Smooth muscle cell (in vitro differentiated cells): ENCODE results near the gene ASTN1. TPM values are rescaled to one million over a fixed set of nuclear protein-coding genes. Genes with fewer than 3 reads are reported as not detected.

ENCODE experiments used
- DNase-seq: peaks from one replicate; lab custom pipeline; 2025; ENCODE audit not compliant: unreplicated experiment; lab: John Stamatoyannopoulos, UW
- H2AFZ ChIP-seq: fragments of 200-600 bp; sonication (generic); 2 replicates; pipeline ENCODE4 v1.6.0; 2016; ENCODE audit warnings: antibody characterized with exemption, low read depth, mild to moderate bottlenecking
- H3F3A ChIP-seq: fragments of 200-600 bp; sonication (generic); 2 replicates; pipeline ENCODE4 v1.6.0; 2017; ENCODE audit warnings: antibody characterized with exemption, low read depth
- H3K27ac ChIP-seq: fragments of 200-600 bp; sonication (generic); 2 replicates; pipeline ENCODE4 v1.5.1; 2016; ENCODE audit warnings: low read depth, mild to moderate bottlenecking
- H3K27me3 ChIP-seq: fragments of 200-600 bp; sonication (generic); 2 replicates; pipeline ENCODE4 v1.6.1; 2016; ENCODE audit warnings: low read depth, mild to moderate bottlenecking
- H3K36me3 ChIP-seq: fragments of 200-600 bp; sonication (generic); 2 replicates; pipeline ENCODE4 v1.5.1; 2016; ENCODE audit warnings: low read depth
- H3K4me1 ChIP-seq: fragments of 200-600 bp; sonication (generic); 2 replicates; pipeline ENCODE4 v1.5.1; 2016; ENCODE audit warnings: low read depth
- H3K4me2 ChIP-seq: fragments of 200-600 bp; sonication (generic); 2 replicates; pipeline ENCODE4 v1.6.0; 2016; ENCODE audit warnings: mild to moderate bottlenecking
- H3K4me3 ChIP-seq: fragments of 200-600 bp; sonication (generic); 2 replicates; pipeline ENCODE4 v1.5.1; 2016; ENCODE audit warnings: mild to moderate bottlenecking
- H3K79me2 ChIP-seq: fragments of 200-600 bp; sonication (generic); 2 replicates; pipeline ENCODE4 v1.6.0; 2016; ENCODE audit warnings: low read depth, mild to moderate bottlenecking
- H3K9ac ChIP-seq: fragments of 200-600 bp; sonication (generic); 2 replicates; pipeline ENCODE4 v1.6.0; 2016; ENCODE audit warnings: low read depth
- H3K9me3 ChIP-seq: fragments of 200-600 bp; sonication (generic); replicated peaks from 2 replicates; pipeline ENCODE4 v1.5.1; 2016; ENCODE audit warnings: low read depth
- H4K20me1 ChIP-seq: fragments of 200-600 bp; sonication (generic); 2 replicates; pipeline ENCODE4 v1.6.0; 2016; ENCODE audit warnings: low read depth
- WGBS: methylation state at CpG from one replicate; pipeline ENCODE4 v1.1.7; 2016; ENCODE audit warnings: low lambda C conversion rate; 5-methylcytosine and 5-hydroxymethylcytosine counted together
- polyA plus RNA-seq: library from polyadenylated mRNA; unstranded; fragments of >200 nt; fragmentation: Nextera tagmentation; extraction: Ambion mirVana; gene quantifications from 2 replicates; pipeline ENCODE4 v1.2.1, GENCODE V29; 2016
- total RNA-seq: library from RNA; depleted of rRNA; stranded (reverse); fragments of >200 nt; gene quantifications from 2 replicates; pipeline ENCODE4 v1.2.3, GENCODE V29; 2014
- TF ChIP-seq, protein P1 (sequence below): fragments of 200-600 bp; sonication (generic); IDR thresholded peaks from 2 replicates; pipeline ENCODE4 v1.5.1; 2017; ENCODE audit warnings: borderline replicate concordance, mild to moderate bottlenecking, antibody characterized with exemption; ENCODE audit not compliant: insufficient read depth, poor library complexity, severe bottlenecking

The ASTN1 gene
- total and polyA plus RNA-seq, 2 experiments from 2014 or later, result 0.04 TPM; not detected in 1

DNA sequence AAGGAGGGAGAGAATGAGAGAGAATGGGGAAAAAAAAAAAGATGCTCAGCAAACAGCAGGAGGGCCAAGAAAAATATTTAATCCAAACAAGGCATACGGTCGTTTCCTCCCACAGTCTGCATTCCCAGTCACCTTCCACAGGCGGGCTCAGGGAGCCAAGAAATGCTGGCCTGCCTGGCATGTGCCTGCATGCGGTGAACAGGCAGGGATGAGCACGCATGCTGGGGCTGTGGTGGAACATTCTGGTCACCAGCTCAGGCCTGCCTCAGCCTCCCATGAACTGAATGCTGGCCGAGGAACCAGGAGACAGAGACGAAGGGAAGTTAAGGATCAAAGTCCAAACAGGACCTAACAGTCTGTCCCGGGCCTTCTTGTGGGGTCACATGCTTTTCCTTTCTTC lies 335.3 kb downstream of the ASTN1 start:
- H3F3A ChIP-seq, result no peaks in the 10 kb centered on the region
- no peaks in the 10 kb centered on the region for H3K9me3 ChIP-seq
- no peaks in the 10 kb centered on the region for H3K27me3 ChIP-seq
- no peak overlapping the region for H3K4me3 ChIP-seq
- DNase-seq, result no peak
- H3K4me1 ChIP-seq, result no peaks in the 10 kb centered on the region
- no peak overlapping the region for H3K4me2 ChIP-seq
- WGBS, result 71% methylated on average over 8 of the region's 8 CpGs
- H2AFZ ChIP-seq, result no peak overlapping the region
- H3K36me3 ChIP-seq, result no peaks in the 10 kb centered on the region
- no peaks in the 10 kb centered on the region for H3K79me2 ChIP-seq
- no peak overlapping the region for H3K27ac ChIP-seq
- no peak overlapping the region for H3K9ac ChIP-seq
- no peaks in the 10 kb centered on the region for H4K20me1 ChIP-seq
- TF ChIP-seq, protein P1, sequence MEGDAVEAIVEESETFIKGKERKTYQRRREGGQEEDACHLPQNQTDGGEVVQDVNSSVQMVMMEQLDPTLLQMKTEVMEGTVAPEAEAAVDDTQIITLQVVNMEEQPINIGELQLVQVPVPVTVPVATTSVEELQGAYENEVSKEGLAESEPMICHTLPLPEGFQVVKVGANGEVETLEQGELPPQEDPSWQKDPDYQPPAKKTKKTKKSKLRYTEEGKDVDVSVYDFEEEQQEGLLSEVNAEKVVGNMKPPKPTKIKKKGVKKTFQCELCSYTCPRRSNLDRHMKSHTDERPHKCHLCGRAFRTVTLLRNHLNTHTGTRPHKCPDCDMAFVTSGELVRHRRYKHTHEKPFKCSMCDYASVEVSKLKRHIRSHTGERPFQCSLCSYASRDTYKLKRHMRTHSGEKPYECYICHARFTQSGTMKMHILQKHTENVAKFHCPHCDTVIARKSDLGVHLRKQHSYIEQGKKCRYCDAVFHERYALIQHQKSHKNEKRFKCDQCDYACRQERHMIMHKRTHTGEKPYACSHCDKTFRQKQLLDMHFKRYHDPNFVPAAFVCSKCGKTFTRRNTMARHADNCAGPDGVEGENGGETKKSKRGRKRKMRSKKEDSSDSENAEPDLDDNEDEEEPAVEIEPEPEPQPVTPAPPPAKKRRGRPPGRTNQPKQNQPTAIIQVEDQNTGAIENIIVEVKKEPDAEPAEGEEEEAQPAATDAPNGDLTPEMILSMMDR, result no peak

DNA sequence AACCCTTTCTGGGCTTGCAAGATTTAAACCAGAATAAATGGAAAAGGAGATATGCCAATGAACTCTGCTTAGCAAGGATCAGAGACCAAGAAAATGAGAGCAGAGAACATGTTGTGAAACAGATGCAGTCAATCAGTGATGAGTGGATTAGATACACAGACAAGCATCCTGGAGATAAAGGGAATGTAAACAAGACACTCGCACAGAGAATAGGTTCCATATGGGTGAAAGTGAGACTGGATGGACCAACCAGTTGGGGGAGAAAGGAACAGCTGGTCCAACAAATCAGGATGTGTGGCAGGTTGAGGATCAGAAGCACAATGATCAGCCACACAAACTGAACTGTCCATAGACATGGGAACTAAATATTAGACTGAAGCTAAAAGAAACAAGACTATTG lies 338.2 kb downstream of the ASTN1 start:
- Histone ChIP-seq H3K4me2 (no peak overlapping the region), H3K27ac (no peak overlapping the region), H3F3A (no peaks in the 10 kb centered on the region), H3K9me3 (no peaks in the 10 kb centered on the region), H3K9ac (no peak overlapping the region), H3K27me3 (no peaks in the 10 kb centered on the region), H3K79me2 (no peaks in the 10 kb centered on the region), H3K4me1 (no peaks in the 10 kb centered on the region), H2AFZ (no peak overlapping the region), H3K4me3 (no peak overlapping the region), H3K36me3 (no peaks in the 10 kb centered on the region), H4K20me1 (no peaks in the 10 kb centered on the region)
- TF ChIP-seq, protein P1, result no peak
- no peak for DNase-seq
- 13% methylated on average over 1 of the region's 1 CpG for WGBS

DNA sequence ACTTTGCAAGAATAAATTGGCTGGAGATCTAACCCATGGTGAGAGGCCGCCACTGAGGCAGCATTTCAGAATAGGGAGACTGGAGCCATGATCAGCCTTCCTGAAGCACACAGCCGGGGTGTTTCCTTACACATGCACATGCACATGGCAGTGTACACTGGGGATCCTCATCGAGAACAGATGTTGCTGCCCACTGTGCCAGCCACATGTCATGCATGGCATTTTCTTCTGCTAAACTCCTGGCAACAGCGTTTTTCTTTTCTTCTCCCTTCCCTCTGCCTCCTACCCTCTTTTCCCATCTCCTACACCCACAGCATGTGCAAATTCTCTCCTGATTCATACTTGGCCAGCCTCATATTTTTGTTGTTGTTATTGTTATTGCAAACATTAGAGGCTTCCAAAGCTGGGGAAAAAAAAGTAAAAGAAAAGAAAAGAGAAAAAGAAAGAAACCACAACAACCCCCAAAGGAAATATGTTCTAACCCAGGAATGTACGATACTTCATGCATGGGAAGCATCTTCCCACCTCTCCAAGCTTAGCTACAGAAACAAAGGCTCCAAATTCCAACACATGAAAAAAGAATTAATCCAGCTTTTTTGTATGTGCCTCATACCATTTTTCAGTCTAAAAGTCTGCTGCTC lies 344.0 kb downstream of the ASTN1 start:
- Histone ChIP-seq H3K9ac (no peak overlapping the region), H3K4me3 (no peak overlapping the region), H3K4me1 (no peaks in the 10 kb centered on the region), H3K79me2 (no peaks in the 10 kb centered on the region), H2AFZ (no peak overlapping the region), H3F3A (no peaks in the 10 kb centered on the region), H4K20me1 (no peaks in the 10 kb centered on the region), H3K36me3 (no peaks in the 10 kb centered on the region), H3K4me2 (no peak overlapping the region), H3K9me3 (no peaks in the 10 kb centered on the region), H3K27me3 (no peaks in the 10 kb centered on the region), H3K27ac (no peak overlapping the region)
- TF ChIP-seq, protein P1, result no peak
- 86% methylated on average over 5 of the region's 5 CpGs for WGBS
- no peak for DNase-seq

DNA sequence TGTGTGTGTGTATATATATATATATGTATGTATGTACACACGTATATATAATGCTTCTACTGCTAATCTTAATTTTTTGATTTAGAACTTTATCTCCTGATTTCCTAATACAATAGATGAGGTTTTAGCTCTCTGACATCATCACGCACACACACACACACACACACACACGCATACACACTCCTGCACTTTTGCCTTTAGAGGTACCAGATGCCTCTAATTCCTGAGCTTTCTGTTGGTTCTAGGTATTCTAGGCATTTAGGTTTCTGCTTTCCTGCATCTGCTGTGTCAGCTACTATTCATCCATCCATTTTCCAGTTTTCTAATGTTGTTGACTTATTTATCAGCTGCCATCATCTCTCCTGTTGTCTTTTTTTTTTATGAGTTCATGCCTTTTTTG lies 348.3 kb downstream of the ASTN1 start:
- DNase-seq, result no peak
- Histone ChIP-seq H3K9me3 (no peaks in the 10 kb centered on the region), H3K4me2 (no peak overlapping the region), H4K20me1 (no peaks in the 10 kb centered on the region), H3K4me3 (no peak overlapping the region), H3K27ac (no peak overlapping the region), H3K9ac (no peak overlapping the region), H2AFZ (no peak overlapping the region), H3K79me2 (no peaks in the 10 kb centered on the region), H3K36me3 (no peaks in the 10 kb centered on the region), H3F3A (no peaks in the 10 kb centered on the region), H3K27me3 (no peaks in the 10 kb centered on the region), H3K4me1 (no peaks in the 10 kb centered on the region)
- 86% methylated on average over 3 of the region's 3 CpGs for WGBS
- TF ChIP-seq, protein P1, result no peak
